SK-N-SH treated with all-trans-retinoic acid at 6 μM for 48 hours (cell line): ENCODE data around the gene NACC1.

Source experiments
- CSDC2 ChIP-seq: fragments of 250-450 bp; sonication (Bioruptor Pico); IDR thresholded peaks from 2 replicates; pipeline ENCODE4 v1.5.0; 2020; ENCODE audit warnings: mild to moderate bottlenecking, moderate library complexity
- OSR1 ChIP-seq: fragments of 250-450 bp; sonication (Bioruptor Pico); IDR thresholded peaks from 2 replicates; pipeline ENCODE4 v1.8.0; 2022; ENCODE audit warnings: moderate library complexity, mild to moderate bottlenecking, inconsistent platforms
- PATZ1 ChIP-seq: fragments of 250-450 bp; sonication (Bioruptor Pico); IDR thresholded peaks from 2 replicates; pipeline ENCODE4 v1.8.0; 2020; ENCODE audit warnings: mild to moderate bottlenecking, moderate library complexity, borderline replicate concordance
- PPARA ChIP-seq: fragments of 250-450 bp; sonication (Bioruptor Pico); IDR thresholded peaks from 2 replicates; pipeline ENCODE4 v1.5.0; 2020; ENCODE audit warnings: mild to moderate bottlenecking, borderline replicate concordance
- RARB ChIP-seq: fragments of 250-450 bp; sonication (Bioruptor Pico); IDR thresholded peaks from 2 replicates; pipeline ENCODE4 v1.8.0; 2021; ENCODE audit warnings: mild to moderate bottlenecking, moderate library complexity
- SNAI2 ChIP-seq: fragments of 250-450 bp; sonication (Bioruptor Pico); IDR thresholded peaks from 2 replicates; pipeline ENCODE4 v1.5.0; 2020; ENCODE audit warnings: mild to moderate bottlenecking, moderate library complexity
- ZC3H10 ChIP-seq: fragments of 250-450 bp; sonication (Bioruptor Pico); IDR thresholded peaks from 2 replicates; pipeline ENCODE4 v1.5.1; 2021; ENCODE audit warnings: mild to moderate bottlenecking, moderate library complexity
- ZFP30 ChIP-seq: fragments of 450-650 bp; formaldehyde crosslinking; IDR thresholded peaks from 2 replicates; pipeline ENCODE4 v1.5.0; 2022; ENCODE audit warnings: mild to moderate bottlenecking, moderate library complexity
- ZNF70 ChIP-seq: fragments of 450-650 bp; formaldehyde crosslinking; IDR thresholded peaks from 2 replicates; pipeline ENCODE4 v1.5.0; 2020; ENCODE audit warnings: mild to moderate bottlenecking, moderate library complexity
- TF ChIP-seq, protein P1 (sequence below): fragments of 250-450 bp; sonication (Bioruptor Pico); IDR thresholded peaks from 2 replicates; pipeline ENCODE4 v1.5.0; 2020; ENCODE audit warnings: mild to moderate bottlenecking, moderate library complexity
- TF ChIP-seq, protein P2 (sequence below): fragments of 250-450 bp; sonication (Bioruptor Pico); IDR thresholded peaks from 2 replicates; pipeline ENCODE4 v1.5.1; 2021; ENCODE audit warnings: mild to moderate bottlenecking, moderate library complexity

DNA sequence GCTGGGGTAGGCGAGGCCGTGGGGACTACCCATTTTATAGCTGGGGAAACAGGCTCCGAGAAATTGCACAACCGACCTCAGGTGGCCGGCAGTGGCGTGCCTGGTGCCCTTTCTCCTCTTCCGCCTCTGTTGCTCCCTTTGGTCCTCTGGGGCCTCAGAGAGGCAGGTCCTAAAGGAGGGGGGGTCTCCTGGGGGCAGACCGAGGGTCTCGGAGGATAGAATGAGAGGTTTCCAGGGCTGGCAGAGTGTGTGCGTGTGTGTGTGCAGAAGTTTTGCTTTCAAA, 20.8 kb downstream of the NACC1 start:
- TF ChIP-seq RARB (CRISPR knock-in tag) (no peak), ZC3H10 (no peak), PATZ1 (CRISPR knock-in tag) (no peak), PPARA (CRISPR knock-in tag) (no peak), ZNF70 (CRISPR knock-in tag) (no peak), CSDC2 (CRISPR knock-in tag) (no peak), OSR1 (CRISPR knock-in tag) (no peak), SNAI2 (CRISPR knock-in tag) (no peak), ZFP30 (no peak)
- TF ChIP-seq, protein P1, sequence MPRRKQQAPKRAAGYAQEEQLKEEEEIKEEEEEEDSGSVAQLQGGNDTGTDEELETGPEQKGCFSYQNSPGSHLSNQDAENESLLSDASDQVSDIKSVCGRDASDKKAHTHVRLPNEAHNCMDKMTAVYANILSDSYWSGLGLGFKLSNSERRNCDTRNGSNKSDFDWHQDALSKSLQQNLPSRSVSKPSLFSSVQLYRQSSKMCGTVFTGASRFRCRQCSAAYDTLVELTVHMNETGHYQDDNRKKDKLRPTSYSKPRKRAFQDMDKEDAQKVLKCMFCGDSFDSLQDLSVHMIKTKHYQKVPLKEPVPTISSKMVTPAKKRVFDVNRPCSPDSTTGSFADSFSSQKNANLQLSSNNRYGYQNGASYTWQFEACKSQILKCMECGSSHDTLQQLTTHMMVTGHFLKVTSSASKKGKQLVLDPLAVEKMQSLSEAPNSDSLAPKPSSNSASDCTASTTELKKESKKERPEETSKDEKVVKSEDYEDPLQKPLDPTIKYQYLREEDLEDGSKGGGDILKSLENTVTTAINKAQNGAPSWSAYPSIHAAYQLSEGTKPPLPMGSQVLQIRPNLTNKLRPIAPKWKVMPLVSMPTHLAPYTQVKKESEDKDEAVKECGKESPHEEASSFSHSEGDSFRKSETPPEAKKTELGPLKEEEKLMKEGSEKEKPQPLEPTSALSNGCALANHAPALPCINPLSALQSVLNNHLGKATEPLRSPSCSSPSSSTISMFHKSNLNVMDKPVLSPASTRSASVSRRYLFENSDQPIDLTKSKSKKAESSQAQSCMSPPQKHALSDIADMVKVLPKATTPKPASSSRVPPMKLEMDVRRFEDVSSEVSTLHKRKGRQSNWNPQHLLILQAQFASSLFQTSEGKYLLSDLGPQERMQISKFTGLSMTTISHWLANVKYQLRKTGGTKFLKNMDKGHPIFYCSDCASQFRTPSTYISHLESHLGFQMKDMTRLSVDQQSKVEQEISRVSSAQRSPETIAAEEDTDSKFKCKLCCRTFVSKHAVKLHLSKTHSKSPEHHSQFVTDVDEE (CRISPR knock-in tag) = no peak
- TF ChIP-seq, protein P2, sequence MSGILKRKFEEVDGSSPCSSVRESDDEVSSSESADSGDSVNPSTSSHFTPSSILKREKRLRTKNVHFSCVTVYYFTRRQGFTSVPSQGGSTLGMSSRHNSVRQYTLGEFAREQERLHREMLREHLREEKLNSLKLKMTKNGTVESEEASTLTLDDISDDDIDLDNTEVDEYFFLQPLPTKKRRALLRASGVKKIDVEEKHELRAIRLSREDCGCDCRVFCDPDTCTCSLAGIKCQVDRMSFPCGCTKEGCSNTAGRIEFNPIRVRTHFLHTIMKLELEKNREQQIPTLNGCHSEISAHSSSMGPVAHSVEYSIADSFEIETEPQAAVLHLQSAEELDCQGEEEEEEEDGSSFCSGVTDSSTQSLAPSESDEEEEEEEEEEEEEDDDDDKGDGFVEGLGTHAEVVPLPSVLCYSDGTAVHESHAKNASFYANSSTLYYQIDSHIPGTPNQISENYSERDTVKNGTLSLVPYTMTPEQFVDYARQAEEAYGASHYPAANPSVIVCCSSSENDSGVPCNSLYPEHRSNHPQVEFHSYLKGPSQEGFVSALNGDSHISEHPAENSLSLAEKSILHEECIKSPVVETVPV = no peak
